H1 (cell line): Measurements from ENCODE around the gene CNTN6. TPM values are rescaled to one million over a fixed set of nuclear protein-coding genes. Genes with fewer than 3 reads are reported as not detected.

Experiments
- CTCF ChIA-PET: fragments of 300-600 bp; sonication (Branson Sonifier 250); formaldehyde crosslinking; loops from one replicate; lab custom pipeline; 2021; ENCODE audit not compliant: partially characterized antibody; lab: Charles Lee
- POLR2A ChIA-PET: fragments of 300-600 bp; sonication (Branson Sonifier 250); formaldehyde crosslinking; loops from one replicate; lab custom pipeline; 2021; ENCODE audit warnings: inconsistent platforms; ENCODE audit not compliant: partially characterized antibody; lab: Charles Lee
- DNase-seq, 2 experiments: peaks; one replicate each; pipeline versions ENCODE4 v3.0.0 to v3.0.0-alpha.2; 2010 to 2022; ENCODE audit warnings: low spot score in 2 of 2, low read depth in 1 of 2, mixed read lengths in 1 of 2
- FAIRE-seq: peaks from 2 replicates; lab custom pipeline; 2011; peaks lifted over from hg19 to GRCh38; lab: Jason Lieb, UNC
- H2AFZ ChIP-seq: 2 replicates; pipeline ENCODE4 v1.8.1; 2012; ENCODE audit warnings: low read length, inconsistent platforms
- H2AK5ac ChIP-seq: 2 replicates; pipeline ENCODE4 v1.6.1; 2013; ENCODE audit warnings: low read depth, low read length
- H2BK120ac ChIP-seq: replicated peaks from 2 replicates; pipeline ENCODE3; 2013; ENCODE audit warnings: low read depth, low read length, inconsistent platforms
- H2BK12ac ChIP-seq: 2 replicates; pipeline ENCODE4 v1.6.1; 2013; ENCODE audit warnings: low read depth, low read length
- H2BK15ac ChIP-seq: 2 replicates; pipeline ENCODE4 v1.6.1; 2013; ENCODE audit warnings: low read length
- H2BK20ac ChIP-seq: 2 replicates; pipeline ENCODE4 v1.6.1; 2013; ENCODE audit warnings: low read length
- H2BK5ac ChIP-seq: 2 replicates; pipeline ENCODE4 v1.6.1; 2013; ENCODE audit warnings: low read depth, low read length
- H3K14ac ChIP-seq: 2 replicates; pipeline ENCODE4 v1.6.1; 2013; ENCODE audit warnings: inconsistent platforms; ENCODE audit not compliant: insufficient read length
- H3K18ac ChIP-seq: 2 replicates; pipeline ENCODE4 v1.6.1; 2013; ENCODE audit warnings: low read length; ENCODE audit errors: extremely low read depth
- H3K23ac ChIP-seq: 2 replicates; pipeline ENCODE4 v1.6.1; 2013; ENCODE audit warnings: inconsistent platforms; ENCODE audit not compliant: insufficient read length
- H3K23me2 ChIP-seq: 2 replicates; pipeline ENCODE4 v1.6.1; 2013; ENCODE audit warnings: low read depth, low read length
- H3K27ac ChIP-seq: 2 replicates; pipeline ENCODE4 v1.6.1; 2011; ENCODE audit warnings: low read depth, low read length, inconsistent platforms
- H3K27me3 ChIP-seq, 4 experiments: replicated peaks in 1 of 4; 1 replicate in 1 of 4; 2 replicates in 3 of 4; pipeline versions ENCODE4 v1.6.1 to v1.8.1; 2011 to 2013; ENCODE audit warnings: low read length in 3 of 4, mild to moderate bottlenecking in 3 of 4, inconsistent platforms in 2 of 4, mixed read lengths in 2 of 4, moderate library complexity in 1 of 4; ENCODE audit not compliant: control insufficient read depth in 3 of 4, insufficient read depth in 3 of 4; ENCODE audit errors: extremely low read depth in 1 of 4
- H3K36me3 ChIP-seq, 4 experiments: 2 replicates each; pipeline versions ENCODE4 v1.6.1 to v1.8.1; 2011 to 2013; ENCODE audit warnings: mild to moderate bottlenecking in 4 of 4, low read length in 3 of 4, moderate library complexity in 2 of 4, control low read depth in 1 of 4, inconsistent platforms in 1 of 4; ENCODE audit not compliant: insufficient read depth in 4 of 4, control insufficient read depth in 2 of 4
- H3K4ac ChIP-seq: replicated peaks from 2 replicates; pipeline ENCODE3; 2013; ENCODE audit warnings: low read length, low read depth, mixed read lengths, inconsistent platforms; ENCODE audit not compliant: insufficient read length
- H3K4me1 ChIP-seq, 4 experiments: replicated peaks in 1 of 4; 1 replicate in 1 of 4; 2 replicates in 3 of 4; pipeline versions ENCODE4 v1.6.1 to v1.8.1; 2011 to 2013; ENCODE audit warnings: low read length in 3 of 4, inconsistent platforms in 2 of 4, mixed read lengths in 1 of 4; ENCODE audit not compliant: insufficient read depth in 4 of 4, control insufficient read depth in 3 of 4
- H3K4me2 ChIP-seq, 2 experiments: 2 replicates each; pipeline versions ENCODE4 v1.6.1 to v1.8.1; 2011 to 2013; ENCODE audit warnings: low read depth in 2 of 2, low read length in 2 of 2, control low read depth in 1 of 2, inconsistent platforms in 1 of 2, mild to moderate bottlenecking in 1 of 2; ENCODE audit not compliant: insufficient read depth in 1 of 2
- H3K4me3 ChIP-seq, 4 experiments: fragments of 200-600, 300-600 bp in 1 of 4; sonication (generic), shearing (Covaris generic), sonication (Bioruptor Twin) in 1 of 4; 2 replicates each; pipeline versions ENCODE4 v1.5.1 to v1.8.1; 2011 to 2016; ENCODE audit warnings: low read length in 4 of 4, low read depth in 3 of 4, control low read depth in 2 of 4, inconsistent platforms in 2 of 4, mild to moderate bottlenecking in 2 of 4, mixed read lengths in 1 of 4, moderate library complexity in 1 of 4; ENCODE audit not compliant: insufficient read depth in 2 of 4; ENCODE audit errors: extremely low read depth in 1 of 4
- H3K56ac ChIP-seq: replicated peaks from 2 replicates; pipeline ENCODE3; 2013; ENCODE audit warnings: low read depth, mild to moderate bottlenecking, mixed read lengths, low read length, inconsistent platforms; ENCODE audit not compliant: insufficient read length
- H3K79me1 ChIP-seq: 2 replicates; pipeline ENCODE4 v1.6.1; 2013; ENCODE audit warnings: low read depth, low read length, control low read depth
- H3K79me2 ChIP-seq, 2 experiments: 2 replicates each; pipeline versions ENCODE4 v1.6.1 to v1.8.1; 2012 to 2013; ENCODE audit warnings: low read length in 2 of 2, mild to moderate bottlenecking in 2 of 2, inconsistent platforms in 1 of 2; ENCODE audit not compliant: insufficient read depth in 2 of 2, control insufficient read depth in 1 of 2
- H3K9ac ChIP-seq, 4 experiments: replicated peaks in 1 of 4; 1 replicate in 1 of 4; 2 replicates in 3 of 4; pipeline versions ENCODE4 v1.6.1 to v1.8.1; 2011 to 2013; ENCODE audit warnings: low read depth in 3 of 4, low read length in 3 of 4, control low read depth in 2 of 4, mild to moderate bottlenecking in 2 of 4, moderate library complexity in 2 of 4, inconsistent platforms in 1 of 4; ENCODE audit errors: extremely low read depth in 1 of 4
- H3K9me3 ChIP-seq, 2 experiments: 2 replicates each; pipeline versions ENCODE4 v1.6.1 to v1.8.1; 2012 to 2013; ENCODE audit warnings: mild to moderate bottlenecking in 2 of 2, moderate library complexity in 2 of 2, control low read depth in 1 of 2, inconsistent platforms in 1 of 2, low read depth in 1 of 2, low read length in 1 of 2, mixed read lengths in 1 of 2; ENCODE audit not compliant: insufficient read depth in 2 of 2
- H4K20me1 ChIP-seq, 2 experiments: replicated peaks in 1 of 2; 2 replicates each; pipeline versions ENCODE3 to v1.8.1; 2011 to 2013; ENCODE audit warnings: inconsistent platforms in 2 of 2, low read length in 2 of 2, mild to moderate bottlenecking in 1 of 2; ENCODE audit not compliant: insufficient read depth in 2 of 2, control insufficient read depth in 1 of 2
- H4K5ac ChIP-seq: 2 replicates; pipeline ENCODE4 v1.6.1; 2013; ENCODE audit warnings: low read length, low read depth, mixed read lengths, inconsistent platforms; ENCODE audit not compliant: insufficient read length
- H4K8ac ChIP-seq: 2 replicates; pipeline ENCODE4 v1.8.0; 2013; ENCODE audit warnings: mild to moderate bottlenecking, moderate library complexity, low read length, inconsistent platforms; ENCODE audit not compliant: insufficient read depth; ENCODE audit errors: extremely low read depth
- H4K91ac ChIP-seq: replicated peaks from 2 replicates; pipeline ENCODE3; 2013; ENCODE audit warnings: low read length, mixed read lengths, inconsistent platforms; ENCODE audit not compliant: insufficient read length
- ATF3 ChIP-seq: IDR thresholded peaks from 2 replicates; pipeline ENCODE4 v1.6.1; 2011; ENCODE audit warnings: low read depth, mild to moderate bottlenecking, low read length; ENCODE audit not compliant: insufficient read depth
- BRCA1 ChIP-seq: IDR thresholded peaks from 2 replicates; pipeline ENCODE4 v1.6.1; 2012; ENCODE audit warnings: low read depth, low read length, improper control_type of control experiment
- CBX8 ChIP-seq: fragments of 300-800, 300-1000 bp; sonication (generic); IDR thresholded peaks from 2 replicates; pipeline ENCODE4 v1.7.1; 2016; ENCODE audit warnings: low read depth, low read length, borderline replicate concordance
- RFX5 ChIP-seq: IDR thresholded peaks from 2 replicates; pipeline ENCODE4 v1.6.1; 2011; ENCODE audit warnings: low read depth, low read length, improper control_type of control experiment, borderline replicate concordance
- TCF12 ChIP-seq: IDR thresholded peaks from 2 replicates; pipeline ENCODE4 v1.6.1; 2011; ENCODE audit warnings: low read depth, mild to moderate bottlenecking, low read length
- YY1 ChIP-seq: IDR thresholded peaks from 2 replicates; pipeline ENCODE4 v1.6.1; 2011; ENCODE audit warnings: low read depth, mild to moderate bottlenecking, low read length
- polyA plus RNA-seq, 7 experiments: library from polyadenylated mRNA; depleted of rRNA in 3 of 7; stranded (reverse) in 5 of 7; unstranded in 2 of 7; fragments of >200 nt in 5 of 7; fragments of 200-250 nt in 2 of 7; gene quantifications; 1 replicate in 5 of 7; 2 replicates in 1 of 7; 4 replicates in 1 of 7; pipeline versions ENCODE4 v1.2.1 to v1.2.3, GENCODE V29; 2011 to 2013; ENCODE audit warnings: missing spikeins in 2 of 7, mixed read lengths in 2 of 7
- total RNA-seq: library from RNA; stranded (reverse); fragmentation: NEBNext Ultra II Directional; extraction: Animal tissue kit (Norgen Biotek cat#: 25700); gene quantifications from 2 replicates; pipeline ENCODE4 v1.2.1, GENCODE V29; 2021

The CNTN6 gene
- total and polyA plus RNA-seq, 2 of the 8 experiments (the other 6 are each of a cell fraction or from before 2014, with no cell fraction given): not detected

GRCh38 chr3:1252061-1252430 lies 159.2 kb downstream of the CNTN6 start:
- no peaks in the 10 kb centered on the region for H3K27me3 ChIP-seq
- H2AK5ac ChIP-seq: no peak overlapping the region
- DNase-seq (no peak), FAIRE-seq (no peak)
- H4K20me1 ChIP-seq: no peaks in the 10 kb centered on the region
- no peak overlapping the region for H3K14ac ChIP-seq
- H3K36me3 ChIP-seq: no peaks in the 10 kb centered on the region
- no peaks in the 10 kb centered on the region for H3K79me2 ChIP-seq
- no peak overlapping the region for H2BK15ac ChIP-seq
- H4K5ac ChIP-seq: no peak overlapping the region
- no peak overlapping the region for H4K8ac ChIP-seq
- H3K4me1 ChIP-seq: no peaks in the 10 kb centered on the region
- no peak overlapping the region for H3K56ac ChIP-seq
- H3K18ac ChIP-seq: no peak overlapping the region
- H3K9me3 ChIP-seq: no peaks in the 10 kb centered on the region
- CTCF ChIA-PET: interaction anchor here (0.9 to 3.6 kb wide), 6 partner anchors 9 to 534 kb away, joined by 3 to 10 read pairs (median 4); no protein-coding TSS in a partner anchor
- no peak overlapping the region for H2BK20ac ChIP-seq
- H2BK5ac ChIP-seq: no peak overlapping the region
- no peak overlapping the region for H3K4me3 ChIP-seq
- no peak overlapping the region for H2BK12ac ChIP-seq
- no peaks in the 10 kb centered on the region for H3K23me2 ChIP-seq
- no peaks in the 10 kb centered on the region for H3K79me1 ChIP-seq
- H3K4me2 ChIP-seq: no peak overlapping the region
- H3K27ac ChIP-seq: no peak overlapping the region
- H3K23ac ChIP-seq: no peak overlapping the region
- no peak overlapping the region for H3K4ac ChIP-seq
- POLR2A ChIA-PET: no interaction called here
- H4K91ac ChIP-seq: no peak overlapping the region
- no peak for TF ChIP-seq RFX5
- TF ChIP-seq YY1: no peak
- no peak for TF ChIP-seq CBX8
- TF ChIP-seq ATF3: no peak
- no peak for TF ChIP-seq BRCA1
- no peak for TF ChIP-seq TCF12
- no peak overlapping the region for H2AFZ ChIP-seq
- H2BK120ac ChIP-seq: no peak overlapping the region
- no peak overlapping the region for H3K9ac ChIP-seq
